Stimulated activated CD8-positive, alpha-beta memory T cell treated with anti-CD3 and anti-CD28 coated beads, Interleukin-7, amount 100 ng/mL, for 48 hours (primary cell): ENCODE measurements around the gene CDS2.

Experiments
- DNase-seq, 2 donors: peaks; one replicate each; pipeline ENCODE4 v3.0.0-alpha.2; 2020; ENCODE audit warnings: low read depth in 1 of 2; ENCODE audit errors: extremely low read depth in 1 of 2

The CDS2 gene

GRCh38 chr20:5178046-5178445 is 51.2 kb downstream of the CDS2 start:
- DNase-seq = no peak

- no peak for DNase-seq
Measured at GRCh38 chr20:5180421-5180820, 53.6 kb downstream of the CDS2 start.

GRCh38 chr20:5180933-5181332 is 54.1 kb downstream of the CDS2 start:
- DNase-seq = no peak

- no peak for DNase-seq
Measured at GRCh38 chr20:5181492-5181891, 54.7 kb downstream of the CDS2 start.

- no peak for DNase-seq
Measured at GRCh38 chr20:5181958-5182357, 55.1 kb downstream of the CDS2 start.

GRCh38 chr20:5182615-5183254 is 55.9 kb downstream of the CDS2 start:
- DNase-seq = no peak

- no peak for DNase-seq
Measured at GRCh38 chr20:5183731-5184474, 57.1 kb downstream of the CDS2 start.

- no peak for DNase-seq
Measured at GRCh38 chr20:5184684-5185083, 57.9 kb downstream of the CDS2 start.

- no peak for DNase-seq
Measured at GRCh38 chr20:5187122-5187521, 60.3 kb downstream of the CDS2 start.

- no peak for DNase-seq
Measured at GRCh38 chr20:5188736-5189135, 61.9 kb downstream of the CDS2 start.

- no peak for DNase-seq
Measured at GRCh38 chr20:5189917-5190316, 63.1 kb downstream of the CDS2 start.

- no peak for DNase-seq
Measured at GRCh38 chr20:5190444-5190843, 63.6 kb downstream of the CDS2 start.

- DNase-seq = no peak
Measured at GRCh38 chr20:5191829-5192569, 65.2 kb downstream of the CDS2 start.

GRCh38 chr20:5192570-5193431 is 66.0 kb downstream of the CDS2 start:
- no peak for DNase-seq

GRCh38 chr20:5195655-5196054 is 68.8 kb downstream of the CDS2 start:
- DNase-seq = no peak

- DNase-seq = no peak
Measured at GRCh38 chr20:5196149-5196548, 69.3 kb downstream of the CDS2 start.

- DNase-seq = no peak
Measured at GRCh38 chr20:5197270-5197827, 70.5 kb downstream of the CDS2 start.

- DNase-seq = no peak
Measured at GRCh38 chr20:5197847-5198650, 71.2 kb downstream of the CDS2 start.

- no peak for DNase-seq
Measured at GRCh38 chr20:5198651-5198924, 71.8 kb downstream of the CDS2 start.

GRCh38 chr20:5203380-5203779 is 76.6 kb downstream of the CDS2 start:
- no peak for DNase-seq
